Measurements from ENCODE around the gene IQCF5. TPM values are rescaled to one million over a fixed set of nuclear protein-coding genes. Genes with fewer than 3 reads are reported as not detected.
"Not testable (repeated sequence)": the region's sequence is repeated elsewhere in the genome, so short reads cannot be mapped to it uniquely, and the experiment has no call there.

Gene IQCF5
- not detected in 2 replicates for total RNA-seq

DNA sequence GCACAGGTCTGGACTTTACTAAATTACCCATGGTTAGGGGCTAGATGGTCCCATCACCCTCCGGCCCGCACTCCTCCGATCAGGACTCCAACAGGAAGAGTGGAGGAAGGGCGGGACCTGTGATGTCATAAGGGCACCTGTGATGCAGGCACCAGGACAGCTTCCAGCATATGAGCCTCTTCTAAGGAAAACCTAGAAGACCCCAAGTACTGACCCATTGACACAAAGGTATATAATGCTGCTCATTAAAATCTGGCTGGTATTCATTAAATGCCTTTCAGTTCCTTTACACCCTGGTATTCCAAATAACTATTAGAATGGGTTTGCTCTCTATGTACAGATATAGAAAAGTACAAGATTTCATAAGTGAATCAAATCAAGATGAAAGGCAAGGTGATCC lies at the start of gene IQCF5:
Gene IQCF5, minus strand, starts transcription at position 101 of the 400 bp plus-strand sequence. Its CDS starts 70 bp downstream, at position 31.
- DNase-seq (ENCODE audit: extremely low read depth, low read depth, low spot score): no peak

DNA sequence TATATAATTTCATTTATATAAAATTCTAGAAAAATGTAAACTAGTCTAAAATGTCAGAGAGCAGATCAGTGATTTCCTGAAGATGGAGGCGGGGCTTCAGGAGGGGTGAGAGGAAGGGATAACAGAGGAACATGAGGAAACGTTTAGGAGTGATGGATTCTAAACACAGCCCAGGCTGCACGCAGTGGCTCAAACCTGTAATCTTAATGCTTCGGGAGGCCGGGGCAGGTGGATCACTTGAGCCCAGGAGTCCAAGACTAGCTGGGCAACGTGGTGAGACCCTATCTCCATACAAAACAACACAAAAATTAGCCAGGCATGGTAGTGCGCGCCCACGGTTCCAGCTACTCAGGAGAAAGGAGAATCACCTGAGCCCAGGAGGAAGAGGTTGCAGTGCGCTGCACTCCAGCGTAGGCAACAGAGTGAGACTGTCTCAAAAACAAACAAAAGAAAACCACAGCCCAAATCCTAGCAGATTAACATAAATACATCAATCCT lies 45.7 kb upstream of the IQCF5 start:
- DNase-seq (ENCODE audit: extremely low read depth, low read depth, low spot score): no peak

DNA sequence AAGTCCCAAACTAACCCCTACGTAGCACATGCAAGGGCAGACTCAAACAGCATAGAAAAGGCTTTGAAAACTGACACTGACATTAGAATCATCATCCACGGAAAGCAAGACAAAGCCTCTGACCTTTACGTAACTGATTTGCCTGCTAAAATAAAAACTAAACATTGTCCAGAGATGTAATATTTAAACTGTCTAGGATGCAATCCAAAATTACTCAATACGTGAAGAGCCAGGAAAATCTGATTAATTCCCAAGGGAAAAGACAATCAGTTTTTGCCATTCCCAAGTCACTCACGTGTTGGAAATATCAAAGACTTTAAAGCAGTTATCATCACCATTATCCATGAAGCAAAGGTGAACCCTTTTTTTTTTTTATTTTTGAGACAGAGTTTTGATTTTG lies 41.0 kb upstream of the IQCF5 start:
- DNase-seq (ENCODE audit: extremely low read depth, low read depth, low spot score): no peak

GRCh38 chr3:51908026-51908425 lies 32.6 kb upstream of the IQCF5 start:
- DNase-seq (ENCODE audit: extremely low read depth, low read depth, low spot score): no peak

GRCh38 chr3:51904034-51904823 lies 28.8 kb upstream of the IQCF5 start:
- no peak for DNase-seq (ENCODE audit: extremely low read depth, low read depth, low spot score)

DNA sequence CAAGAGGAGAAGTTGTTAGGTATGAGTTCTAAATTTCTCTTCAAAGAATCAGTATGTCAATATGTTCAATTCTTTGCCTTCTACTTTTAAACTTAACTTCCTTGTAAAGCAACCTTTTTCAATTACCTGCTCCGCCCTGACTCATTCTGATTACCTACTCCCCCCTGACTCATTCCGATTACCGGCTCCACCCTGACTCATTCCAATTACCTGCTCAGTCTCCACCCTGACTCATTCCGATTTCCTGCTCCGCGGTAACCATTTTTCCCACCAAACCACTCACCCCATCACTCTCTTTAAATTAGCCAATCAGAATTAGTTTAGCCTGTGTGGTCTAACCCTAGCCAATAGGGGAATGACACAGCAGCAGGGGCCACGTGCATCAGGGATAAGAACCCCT lies 27.0 kb upstream of the IQCF5 start:
- DNase-seq (ENCODE audit: extremely low read depth, low read depth, low spot score): not testable (repeated sequence)

- not testable (repeated sequence) for DNase-seq (ENCODE audit: extremely low read depth, low read depth, low spot score)
Observed at GRCh38 chr3:51900043-51900442, 24.6 kb upstream of the IQCF5 start.

- no peak for DNase-seq (ENCODE audit: extremely low read depth, low read depth, low spot score)
Observed at GRCh38 chr3:51897391-51897790, 22.0 kb upstream of the IQCF5 start.

DNA sequence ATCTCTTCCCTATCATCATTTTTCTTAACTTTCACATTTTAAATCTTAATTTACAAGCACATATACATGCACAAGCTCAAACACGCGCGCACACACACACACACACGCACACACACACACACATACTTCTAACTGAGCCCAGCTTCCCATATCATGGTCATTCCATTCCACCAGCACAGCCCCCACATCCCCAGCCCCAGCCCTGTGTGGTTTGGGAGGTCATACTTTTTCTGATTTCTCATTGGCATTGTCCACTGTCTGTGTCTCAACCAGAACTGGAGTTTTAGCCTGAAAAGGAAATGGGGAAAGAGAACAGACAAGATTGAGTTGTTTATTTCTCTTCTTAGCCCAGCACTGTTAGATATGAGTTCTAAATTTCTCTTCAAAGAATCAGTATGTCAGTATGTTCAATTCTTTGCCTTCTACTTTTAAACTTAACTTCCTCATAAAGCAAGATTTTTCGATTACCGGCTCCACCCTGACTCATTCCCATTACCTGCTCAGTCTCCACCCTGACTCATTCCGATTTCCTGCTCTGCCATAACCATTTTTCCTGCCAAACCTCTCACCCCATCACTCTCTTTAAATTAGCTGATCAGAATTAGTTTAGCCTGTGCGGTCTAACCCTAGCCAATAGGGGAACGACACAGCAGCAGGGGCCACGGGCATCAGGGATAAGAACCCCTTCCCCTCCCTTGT lies 21.4 kb upstream of the IQCF5 start:
- no peak for DNase-seq (ENCODE audit: extremely low read depth, low read depth, low spot score)

DNA sequence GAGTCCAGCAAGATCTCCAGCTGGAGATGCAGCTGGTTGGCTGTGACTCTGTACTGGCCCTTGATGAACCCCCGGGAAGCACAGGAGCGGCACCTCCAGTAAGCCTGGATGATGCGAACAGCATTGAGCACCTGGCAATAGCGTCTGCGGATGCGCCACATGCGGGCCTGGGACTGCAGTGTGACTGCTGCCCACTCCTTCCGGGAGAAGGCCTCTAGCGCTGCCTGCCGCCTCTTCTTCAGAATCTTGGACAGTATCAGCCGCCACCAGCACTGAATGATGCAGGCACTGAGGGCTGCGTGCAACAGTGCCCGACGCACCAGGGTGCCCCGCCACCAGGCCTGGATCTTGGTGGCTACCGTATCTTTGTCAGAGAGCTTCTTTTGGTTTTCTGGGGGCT lies 19.5 kb upstream of the IQCF5 start:
- no peak for DNase-seq (ENCODE audit: extremely low read depth, low read depth, low spot score)

DNA sequence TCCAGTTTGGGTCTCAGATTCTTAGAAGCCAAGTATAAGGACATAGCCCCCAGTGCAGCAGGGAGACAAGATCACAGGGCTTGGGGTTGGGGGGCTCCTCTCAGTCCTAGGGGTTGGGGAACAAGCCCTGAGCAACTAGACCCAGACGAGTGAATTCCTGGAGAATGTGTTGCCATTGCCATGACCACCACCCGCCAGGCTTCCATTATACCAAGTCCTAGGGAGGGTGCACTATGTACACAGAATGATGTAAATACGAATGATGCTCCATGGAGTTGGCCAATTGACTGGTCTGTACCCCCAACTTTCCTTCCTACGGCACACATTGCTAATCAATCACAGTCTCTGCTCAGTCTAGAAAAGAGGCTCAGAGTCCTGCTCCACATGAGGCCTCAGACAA lies 19.0 kb upstream of the IQCF5 start:
- no peak for DNase-seq (ENCODE audit: extremely low read depth, low read depth, low spot score)

GRCh38 chr3:51891242-51892039 lies 16.0 kb upstream of the IQCF5 start:
- DNase-seq (ENCODE audit: extremely low read depth, low read depth, low spot score): no peak

DNA sequence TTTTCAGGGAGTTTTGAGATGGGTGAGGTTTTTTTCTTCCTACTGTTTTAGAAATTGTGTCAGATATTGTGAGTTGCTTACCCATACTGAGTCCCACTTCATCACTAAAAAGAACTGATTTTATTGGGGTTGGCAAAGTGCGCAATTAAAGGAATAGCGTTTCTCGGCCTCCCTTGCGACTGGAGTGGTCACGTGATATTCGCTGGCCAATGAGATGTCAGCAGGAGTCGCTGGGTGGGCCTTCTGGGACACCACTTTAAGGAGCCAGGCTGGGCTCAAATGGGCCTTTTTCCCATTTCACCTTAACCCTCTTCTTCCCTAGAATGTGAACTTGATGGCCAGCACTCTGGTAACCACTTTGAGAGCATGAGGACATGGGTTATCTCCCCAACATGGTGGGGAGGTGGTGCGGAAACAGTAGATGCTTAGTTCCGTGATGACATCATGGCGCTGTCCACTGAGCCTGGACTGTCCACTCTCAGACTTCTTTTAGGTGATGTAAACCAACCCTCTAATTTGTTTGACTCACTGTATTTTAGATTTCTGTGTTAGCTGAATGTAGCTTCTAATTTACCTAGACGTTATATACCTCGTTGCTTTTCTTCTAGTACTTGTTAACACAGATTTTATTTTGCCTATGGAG lies 13.2 kb upstream of the IQCF5 start:
- DNase-seq (ENCODE audit: extremely low read depth, low read depth, low spot score): no peak

GRCh38 chr3:51887620-51888019 lies 12.2 kb upstream of the IQCF5 start:
- no peak for DNase-seq (ENCODE audit: extremely low read depth, low read depth, low spot score)

DNA sequence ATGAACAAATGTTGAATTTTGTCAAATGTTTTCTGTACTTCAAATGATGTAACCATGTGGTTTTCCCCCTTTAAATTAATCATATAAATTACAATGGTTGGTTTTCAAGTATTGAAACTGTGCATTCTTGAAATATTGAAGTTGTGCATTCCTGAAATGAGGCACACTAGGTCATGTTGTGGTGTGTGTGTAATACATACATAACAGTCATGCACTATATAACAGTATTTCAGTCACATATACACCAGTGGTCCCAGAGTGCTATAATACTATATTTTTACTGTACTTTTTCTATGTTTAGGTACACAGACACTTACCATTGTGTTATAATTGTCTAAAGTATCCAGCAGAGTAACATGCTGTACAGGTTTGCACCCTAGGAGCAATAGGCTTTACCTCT lies 11.0 kb upstream of the IQCF5 start:
- DNase-seq (ENCODE audit: extremely low read depth, low read depth, low spot score): no peak

DNA sequence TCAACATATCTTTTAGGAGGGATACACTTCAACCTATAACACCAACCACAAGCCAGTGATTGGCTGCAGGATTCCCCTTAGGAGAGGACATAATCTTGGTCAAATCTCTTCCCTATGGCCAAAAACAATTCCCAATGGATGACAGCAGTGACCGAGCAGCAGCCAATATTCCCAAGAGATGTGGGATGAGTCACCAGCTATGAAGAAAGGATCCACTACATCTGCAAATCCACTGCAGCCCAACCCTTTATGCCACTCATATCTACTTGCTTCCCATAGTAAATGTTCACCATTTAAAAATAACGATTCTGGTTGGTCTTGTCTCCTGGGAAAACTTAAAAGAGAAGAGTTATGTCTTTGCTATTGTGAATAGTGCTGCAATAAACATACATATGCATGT lies 4.5 kb upstream of the IQCF5 start:
- no peak for DNase-seq (ENCODE audit: extremely low read depth, low read depth, low spot score)

DNA sequence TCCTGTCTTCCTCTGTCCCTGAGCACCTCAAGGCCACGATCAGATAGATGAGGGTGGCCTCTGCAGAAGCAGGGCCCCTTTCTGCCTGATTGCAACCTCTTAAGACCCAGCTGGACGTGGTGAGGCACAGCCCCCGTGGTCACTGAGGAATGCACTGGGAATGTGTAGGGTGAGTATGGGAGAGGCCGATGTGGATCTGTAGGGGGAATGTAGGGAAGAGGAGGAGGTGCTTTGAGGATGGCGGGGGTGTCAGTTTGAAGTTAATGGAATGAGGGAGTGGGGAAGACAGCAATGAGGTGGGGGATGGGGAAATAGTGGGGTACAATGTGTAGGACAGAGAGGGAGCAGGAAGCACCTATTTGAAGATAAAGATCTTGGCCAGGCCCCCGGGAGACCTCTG lies 785 bp upstream of the IQCF5 start:
- no peak for DNase-seq (ENCODE audit: extremely low read depth, low read depth, low spot score)

- no peak for DNase-seq (ENCODE audit: extremely low read depth, low read depth, low spot score)
Observed at GRCh38 chr3:51874889-51875288, 512 bp downstream of the IQCF5 start.

- DNase-seq (ENCODE audit: extremely low read depth, low read depth, low spot score): no peak
Observed at GRCh38 chr3:51874411-51874810, 990 bp downstream of the IQCF5 start.

DNA sequence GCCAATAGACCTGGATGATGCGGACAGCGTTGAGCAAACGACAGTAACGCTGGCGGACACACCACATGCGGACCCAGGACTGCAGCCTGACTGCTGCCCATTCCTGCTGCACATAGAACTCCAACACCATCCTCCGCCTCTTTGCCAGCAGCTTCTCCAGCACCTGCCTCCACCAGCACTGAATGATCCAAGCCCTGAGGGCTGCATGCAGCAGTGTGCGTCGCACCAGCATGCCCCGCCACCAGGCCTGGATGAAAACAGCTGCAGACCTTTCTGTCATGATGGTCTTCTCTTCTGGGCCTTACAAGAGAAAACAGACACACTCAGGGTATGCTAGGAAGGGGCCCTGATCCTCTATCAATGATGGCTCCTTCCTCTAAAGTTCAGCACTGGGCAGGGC lies 1.5 kb downstream of the IQCF5 start:
- no peak for DNase-seq (ENCODE audit: extremely low read depth, low read depth, low spot score)

GRCh38 chr3:51873253-51873766 lies 2.1 kb downstream of the IQCF5 start:
- no peak for DNase-seq (ENCODE audit: extremely low read depth, low read depth, low spot score)
